SK-N-MC (cell line): ENCODE measurements around the gene PRX.
A peak's percentile ranks its signal among the peaks of the same experiment; 100 is the strongest.

Source experiments
- EZH2 ChIP-seq: fragments of 200-600 bp; sonication (generic); IDR thresholded peaks from one replicate; pipeline ENCODE4 v1.6.1; 2017; ENCODE audit warnings: antibody characterized with exemption
- FOXP2 ChIP-seq: optimal IDR thresholded peaks from 2 replicates; pipeline ENCODE3; 2011; ENCODE audit warnings: mild to moderate bottlenecking, moderate library complexity; ENCODE audit not compliant: insufficient read depth; ENCODE audit errors: extremely low read length, control extremely low read depth
- POLR2AphosphoS5 ChIP-seq: IDR thresholded peaks from 2 replicates; pipeline ENCODE4 v1.6.1; 2012; ENCODE audit warnings: mild to moderate bottlenecking, low read depth, low read length, borderline replicate concordance

DNA sequence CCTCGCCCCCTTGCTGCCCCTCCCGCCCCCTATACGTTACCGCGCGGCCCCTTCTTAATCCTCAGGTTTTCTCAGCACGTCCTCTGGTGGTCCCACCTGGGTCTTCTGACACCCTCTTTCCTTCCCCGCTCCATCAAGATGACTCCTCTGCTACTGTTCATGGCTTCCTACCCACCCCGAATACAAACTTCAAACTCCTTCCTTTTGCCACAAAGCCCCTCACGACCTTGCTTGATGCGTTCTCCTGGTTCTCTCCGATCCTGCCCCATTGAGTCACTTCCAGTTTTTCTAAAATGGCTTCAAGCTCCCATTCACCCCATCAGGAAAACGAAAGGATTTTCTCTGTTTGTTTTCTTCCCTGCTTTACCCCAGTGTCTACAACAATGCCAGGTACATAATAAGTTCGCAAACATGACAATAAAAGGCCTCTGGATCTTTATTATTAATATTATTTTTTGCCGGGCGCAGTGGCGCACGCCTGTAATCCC lies 31.7 kb upstream of the PRX start:
- peak; percentile 73 for TF ChIP-seq POLR2AphosphoS5
- no peak for TF ChIP-seq EZH2
- TF ChIP-seq FOXP2: no peak
